Astrocyte of the spinal cord (primary cell): ENCODE data around the gene UBE2H.
A peak's percentile ranks its signal among the peaks of the same experiment; 100 is the strongest.

Experiments
- DNase-seq: peaks from one replicate; pipeline ENCODE4 v3.0.0; 2011; ENCODE audit warnings: low read depth, low spot score
- H3K4me3 ChIP-seq: 2 replicates; pipeline ENCODE4 v1.5.1; 2011; ENCODE audit warnings: low read depth, mild to moderate bottlenecking, low read length, moderate library complexity
- CTCF ChIP-seq: IDR thresholded peaks from 2 replicates; pipeline ENCODE4 v1.5.1; 2012; ENCODE audit warnings: low read depth, mild to moderate bottlenecking, low read length, inconsistent platforms
- in situ Hi-C: cut with HindIII; loops from 2 replicates; pipeline ENCODE4 v1.10.0; 2017; ENCODE audit warnings: low sequenced_read_pairs

Gene UBE2H

DNA sequence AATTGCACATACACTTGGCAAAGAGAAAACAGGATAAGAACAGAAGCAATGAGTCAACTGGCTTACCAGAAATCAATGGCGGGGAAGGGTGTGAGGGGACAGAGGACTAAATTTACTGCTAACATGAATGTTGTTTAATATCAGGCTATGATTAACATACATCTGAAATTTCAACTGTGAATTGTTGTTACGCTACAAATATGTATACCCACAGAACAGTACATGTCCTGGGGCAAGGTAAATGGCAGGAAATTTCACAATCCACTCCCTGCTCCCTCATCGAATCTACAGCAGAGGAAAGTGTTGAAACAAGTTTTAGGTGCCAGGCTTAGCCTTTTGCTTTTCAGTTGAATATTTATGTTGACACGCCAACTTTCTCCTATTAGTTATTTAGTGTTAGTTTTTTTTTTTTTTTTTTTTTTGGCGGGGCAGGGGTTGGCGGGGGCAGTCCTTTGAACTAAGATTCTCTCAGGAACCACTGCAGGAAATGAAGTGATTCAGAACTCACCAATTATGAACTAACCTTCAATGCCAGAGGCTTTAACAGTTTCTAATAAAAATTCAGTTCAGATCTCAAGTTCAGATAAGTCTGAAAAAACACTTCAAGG is 99.0 kb downstream of the UBE2H start:
- no peak overlapping the region for H3K4me3 ChIP-seq
- DNase-seq: peak; percentile 36
- in situ Hi-C loops: no loop called here
- TF ChIP-seq CTCF: no peak

DNA sequence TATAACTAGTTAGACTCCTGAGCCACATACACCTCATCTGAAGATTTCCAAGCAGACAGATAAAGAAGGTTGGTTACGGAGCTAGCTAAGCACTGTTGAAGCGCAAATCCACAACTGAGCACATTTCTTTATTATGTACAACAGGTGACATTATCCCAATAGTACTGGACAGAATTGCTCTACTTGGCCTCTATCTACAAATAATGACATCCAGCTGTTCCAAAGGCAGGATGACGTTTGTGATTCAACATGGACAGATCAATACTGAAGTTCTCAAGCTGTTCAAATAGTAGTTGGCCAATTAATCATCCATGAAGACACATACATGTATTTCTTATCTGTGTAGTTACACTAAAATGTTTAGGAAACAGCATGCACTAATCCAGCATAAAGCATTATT is 101.0 kb downstream of the UBE2H start:
- no peak overlapping the region for H3K4me3 ChIP-seq
- TF ChIP-seq CTCF: no peak
- DNase-seq: no peak
- in situ Hi-C loops: no loop called here

DNA sequence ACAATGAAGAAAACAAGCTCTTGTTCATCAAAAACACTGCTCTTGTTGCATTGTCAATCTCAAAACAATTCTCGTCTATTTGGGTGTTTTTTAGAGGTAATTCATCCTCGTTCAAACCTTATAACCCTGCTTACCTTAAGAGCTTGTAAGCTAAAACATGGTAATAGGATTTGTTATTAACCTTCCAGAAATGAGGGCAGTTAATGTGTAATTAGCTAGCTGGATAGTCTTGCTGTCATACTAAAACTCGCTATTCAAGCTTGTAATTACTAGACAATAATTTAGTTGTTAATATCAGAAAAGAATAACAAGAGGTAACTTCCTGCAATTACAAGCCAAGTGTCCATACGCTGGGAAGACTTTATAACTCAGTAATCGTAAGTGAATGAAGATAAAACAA is 101.6 kb downstream of the UBE2H start:
- TF ChIP-seq CTCF: no peak
- no peak overlapping the region for H3K4me3 ChIP-seq
- in situ Hi-C loops: no loop called here
- DNase-seq: no peak

- H3K4me3 ChIP-seq: no peak overlapping the region
- in situ Hi-C loops: no loop called here
Observed at GRCh38 chr7:129848436-129848835, 104.3 kb downstream of the UBE2H start.

GRCh38 chr7:129845972-129846327 is 106.8 kb downstream of the UBE2H start:
- H3K4me3 ChIP-seq: no peak overlapping the region

More at GRCh38 chr7:129848436-129848835, 104.3 kb downstream of the UBE2H start:
- DNase-seq: no peak
- no peak for TF ChIP-seq CTCF

GRCh38 chr7:129845178-129845971 is 107.4 kb downstream of the UBE2H start:
- in situ Hi-C loops: no loop called here
- no peak overlapping the region for H3K4me3 ChIP-seq
- DNase-seq: peak; percentile 81
- no peak for TF ChIP-seq CTCF

More at GRCh38 chr7:129845972-129846327, 106.8 kb downstream of the UBE2H start:
- TF ChIP-seq CTCF: no peak
- peak; percentile 90 for DNase-seq
- in situ Hi-C loops: no loop called here
